DND-41 (cell line): ENCODE data around the gene ARVCF.

ENCODE experiments used
- ATAC-seq: fragments of 200-7000 bp; cut with Tn5 transposase; 3 replicates; pipeline ENCODE4 v1.9.1; 2021; ENCODE audit warnings: low read depth; ENCODE audit not compliant: insufficient read depth
- DNase-seq: peaks from one replicate; pipeline ENCODE4 v3.0.0-alpha.2; 2020
- H2AFZ ChIP-seq: 2 replicates; pipeline ENCODE4 v1.6.0; 2012; ENCODE audit warnings: low read depth, low read length
- H3K27ac ChIP-seq: 2 replicates; pipeline ENCODE4 v1.5.1; 2012; ENCODE audit warnings: low read length, inconsistent platforms
- H3K27me3 ChIP-seq: fragments of 200-600 bp; sonication (generic); 2 replicates; pipeline ENCODE4 v1.6.0; 2012; ENCODE audit warnings: low read length, mild to moderate bottlenecking, inconsistent platforms; ENCODE audit not compliant: insufficient read depth, poor library complexity
- H3K36me3 ChIP-seq: 2 replicates; pipeline ENCODE4 v1.5.1; 2012; ENCODE audit warnings: low read length, inconsistent platforms; ENCODE audit not compliant: insufficient read depth
- H3K4me1 ChIP-seq: 2 replicates; pipeline ENCODE4 v1.5.1; 2012; ENCODE audit warnings: mild to moderate bottlenecking, low read length; ENCODE audit not compliant: insufficient read depth
- H3K4me2 ChIP-seq: 2 replicates; pipeline ENCODE4 v1.6.0; 2012; ENCODE audit warnings: mild to moderate bottlenecking, moderate library complexity, low read length, inconsistent platforms; ENCODE audit not compliant: insufficient read depth
- H3K4me3 ChIP-seq, 2 experiments: fragments of 200-600 bp in 1 of 2; shearing (Covaris generic) in 1 of 2; 2 replicates each; pipeline ENCODE4 v1.5.1; 2012 to 2016; ENCODE audit warnings: inconsistent platforms in 2 of 2, low read length in 2 of 2, mild to moderate bottlenecking in 2 of 2, low read depth in 1 of 2, moderate library complexity in 1 of 2
- H3K79me2 ChIP-seq: 2 replicates; pipeline ENCODE4 v1.6.0; 2012; ENCODE audit warnings: low read length, inconsistent platforms; ENCODE audit not compliant: insufficient read depth
- H3K9ac ChIP-seq: 2 replicates; pipeline ENCODE4 v1.6.0; 2012; ENCODE audit warnings: low read depth, mild to moderate bottlenecking, inconsistent platforms, low read length, moderate library complexity
- H3K9me3 ChIP-seq: 2 replicates; pipeline ENCODE4 v1.5.1; 2012; ENCODE audit warnings: low read length, moderate library complexity, mild to moderate bottlenecking, inconsistent platforms; ENCODE audit not compliant: insufficient read depth, severe bottlenecking
- H4K20me1 ChIP-seq: 2 replicates; pipeline ENCODE4 v1.6.0; 2012; ENCODE audit warnings: low read length; ENCODE audit not compliant: insufficient read depth
- EZH2 ChIP-seq: IDR thresholded peaks from 3 replicates; pipeline ENCODE4 v1.6.1; 2012; ENCODE audit warnings: borderline replicate concordance, low read depth, mild to moderate bottlenecking, moderate library complexity, low read length, inconsistent platforms; ENCODE audit not compliant: severe bottlenecking
- TF ChIP-seq, protein P1 (sequence below): IDR thresholded peaks from 2 replicates; pipeline ENCODE4 v1.5.1; 2012; ENCODE audit warnings: borderline replicate concordance, low read length, moderate library complexity, mild to moderate bottlenecking; ENCODE audit not compliant: poor library complexity, severe bottlenecking; ENCODE audit errors: extremely low read depth

The ARVCF gene

DNA sequence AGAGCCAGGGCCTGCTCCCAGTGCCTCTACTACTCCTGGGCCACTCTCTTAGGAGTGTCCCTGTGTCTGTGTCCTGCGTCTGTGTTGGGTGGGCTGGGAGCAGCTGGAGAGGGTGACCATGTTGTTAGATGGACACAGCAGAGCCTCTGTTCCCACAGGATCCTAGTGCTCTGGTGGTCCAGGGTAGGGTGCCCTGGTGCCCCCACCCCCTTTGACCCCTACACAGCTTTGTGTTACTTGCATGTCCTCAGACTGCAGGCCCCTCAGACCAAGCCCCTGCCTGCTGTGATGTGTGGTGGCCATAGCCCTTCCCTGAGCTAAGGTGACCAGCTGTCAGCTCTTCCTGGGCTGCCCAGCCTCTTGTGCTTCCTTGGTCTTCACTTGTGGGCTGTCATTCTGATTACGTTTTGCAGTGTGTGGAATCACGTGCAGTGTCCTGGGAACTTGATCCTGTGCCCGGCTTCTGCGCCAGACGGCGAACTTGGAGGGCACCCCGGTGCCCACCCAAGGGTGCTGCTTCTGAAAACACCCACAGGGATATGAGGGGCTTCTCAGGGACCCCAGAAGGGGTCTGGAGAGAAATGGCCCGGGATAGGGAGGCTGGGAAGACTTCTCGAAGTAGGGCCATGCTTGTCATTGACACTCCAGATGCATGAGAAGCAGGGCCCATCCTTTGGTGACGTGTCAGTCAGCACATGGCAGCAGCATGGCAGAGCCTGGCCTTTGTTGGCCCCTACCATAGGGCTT lies 5.8 kb upstream of the ARVCF start:
- ATAC-seq (no peak), DNase-seq (no peak)
- Histone ChIP-seq H3K79me2 (peaks cover 57% of the 10 kb centered on the region), H3K36me3 (peaks cover 5% of the 10 kb centered on the region), H2AFZ (no peak overlapping the region), H3K4me2 (peak overlapping the region; percentile 91), H3K9me3 (no peaks in the 10 kb centered on the region), H3K27me3 (no peaks in the 10 kb centered on the region), H3K4me1 (peaks cover 29% of the 10 kb centered on the region), H3K4me3 (peak overlapping the region; percentile 86 to 94; a peak in 3 of 4 replicates), H4K20me1 (peaks cover 30% of the 10 kb centered on the region), H3K9ac (peak overlapping the region; percentile 92), H3K27ac (peak overlapping the region; percentile 75)
- TF ChIP-seq EZH2, result no peak
- TF ChIP-seq, protein P1, sequence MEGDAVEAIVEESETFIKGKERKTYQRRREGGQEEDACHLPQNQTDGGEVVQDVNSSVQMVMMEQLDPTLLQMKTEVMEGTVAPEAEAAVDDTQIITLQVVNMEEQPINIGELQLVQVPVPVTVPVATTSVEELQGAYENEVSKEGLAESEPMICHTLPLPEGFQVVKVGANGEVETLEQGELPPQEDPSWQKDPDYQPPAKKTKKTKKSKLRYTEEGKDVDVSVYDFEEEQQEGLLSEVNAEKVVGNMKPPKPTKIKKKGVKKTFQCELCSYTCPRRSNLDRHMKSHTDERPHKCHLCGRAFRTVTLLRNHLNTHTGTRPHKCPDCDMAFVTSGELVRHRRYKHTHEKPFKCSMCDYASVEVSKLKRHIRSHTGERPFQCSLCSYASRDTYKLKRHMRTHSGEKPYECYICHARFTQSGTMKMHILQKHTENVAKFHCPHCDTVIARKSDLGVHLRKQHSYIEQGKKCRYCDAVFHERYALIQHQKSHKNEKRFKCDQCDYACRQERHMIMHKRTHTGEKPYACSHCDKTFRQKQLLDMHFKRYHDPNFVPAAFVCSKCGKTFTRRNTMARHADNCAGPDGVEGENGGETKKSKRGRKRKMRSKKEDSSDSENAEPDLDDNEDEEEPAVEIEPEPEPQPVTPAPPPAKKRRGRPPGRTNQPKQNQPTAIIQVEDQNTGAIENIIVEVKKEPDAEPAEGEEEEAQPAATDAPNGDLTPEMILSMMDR, result no peak

DNA sequence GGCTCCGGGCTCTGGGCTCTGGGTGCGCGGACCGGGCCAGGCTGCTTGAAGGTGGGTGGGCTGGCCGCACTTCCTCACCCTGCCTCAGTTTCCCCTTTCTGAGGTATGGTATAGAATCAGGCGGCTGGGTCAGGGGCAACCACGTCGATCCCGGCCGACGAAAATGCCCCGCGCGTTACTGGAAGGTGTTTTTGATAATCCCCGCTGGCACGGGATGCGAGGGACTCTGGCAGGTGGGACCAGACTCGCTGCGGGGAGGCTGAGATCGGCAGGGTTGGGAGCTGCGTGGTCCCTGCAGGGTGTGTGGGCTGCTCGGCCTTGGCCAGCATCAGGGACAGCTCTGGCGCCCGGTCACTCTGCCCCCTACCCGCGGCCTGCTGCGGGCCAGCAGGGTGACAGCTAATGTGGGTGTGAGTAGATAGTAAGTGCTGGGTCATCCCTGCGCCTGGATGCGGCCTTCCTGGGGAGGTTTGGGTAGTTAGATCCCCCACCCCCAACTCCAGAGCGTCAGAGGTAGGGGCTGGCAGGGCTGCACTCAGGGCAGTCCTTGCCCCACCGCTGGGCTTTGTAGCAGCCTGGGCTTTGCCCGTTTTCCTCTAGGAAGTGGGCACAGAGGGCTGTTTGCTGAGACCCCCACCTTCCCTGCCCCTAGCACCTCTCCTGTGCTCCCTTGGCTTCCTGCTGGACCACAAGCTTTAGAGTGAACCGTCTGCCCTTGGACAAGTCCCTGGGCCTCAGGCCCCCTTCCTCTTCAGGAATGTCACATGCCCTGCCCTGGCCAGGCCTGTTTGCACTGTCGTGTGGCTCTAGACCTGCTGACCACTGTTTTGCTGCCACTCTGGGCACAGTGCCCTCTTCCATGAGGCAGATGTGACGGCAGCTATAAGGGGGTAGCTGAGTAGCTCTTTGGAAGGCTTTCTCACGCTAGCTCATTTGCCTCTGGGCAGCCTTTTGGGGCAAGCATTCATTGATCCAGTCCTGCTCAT lies 4.9 kb upstream of the ARVCF start:
- peaks cover 28% of the 10 kb centered on the region for H4K20me1 ChIP-seq
- no peaks in the 10 kb centered on the region for H3K9me3 ChIP-seq
- H3K27ac ChIP-seq, result peak overlapping the region; percentile 75
- no peaks in the 10 kb centered on the region for H3K27me3 ChIP-seq
- H2AFZ ChIP-seq, result peak overlapping the region; percentile 55
- peak overlapping the region; percentile 86 to 94 for H3K4me3 ChIP-seq
- peaks cover 33% of the 10 kb centered on the region for H3K4me1 ChIP-seq
- DNase-seq (peak; percentile 20), ATAC-seq (0 out of 3 replicates have a peak, but pooled peaks have one; percentile 14)
- no peak for TF ChIP-seq EZH2
- TF ChIP-seq, protein P1, result no peak
- H3K9ac ChIP-seq, result peak overlapping the region; percentile 92
- H3K36me3 ChIP-seq, result peaks cover 5% of the 10 kb centered on the region; the same call in 1 of the 2 replicates
- peak overlapping the region; percentile 91 for H3K4me2 ChIP-seq
- H3K79me2 ChIP-seq, result peaks cover 50% of the 10 kb centered on the region

DNA sequence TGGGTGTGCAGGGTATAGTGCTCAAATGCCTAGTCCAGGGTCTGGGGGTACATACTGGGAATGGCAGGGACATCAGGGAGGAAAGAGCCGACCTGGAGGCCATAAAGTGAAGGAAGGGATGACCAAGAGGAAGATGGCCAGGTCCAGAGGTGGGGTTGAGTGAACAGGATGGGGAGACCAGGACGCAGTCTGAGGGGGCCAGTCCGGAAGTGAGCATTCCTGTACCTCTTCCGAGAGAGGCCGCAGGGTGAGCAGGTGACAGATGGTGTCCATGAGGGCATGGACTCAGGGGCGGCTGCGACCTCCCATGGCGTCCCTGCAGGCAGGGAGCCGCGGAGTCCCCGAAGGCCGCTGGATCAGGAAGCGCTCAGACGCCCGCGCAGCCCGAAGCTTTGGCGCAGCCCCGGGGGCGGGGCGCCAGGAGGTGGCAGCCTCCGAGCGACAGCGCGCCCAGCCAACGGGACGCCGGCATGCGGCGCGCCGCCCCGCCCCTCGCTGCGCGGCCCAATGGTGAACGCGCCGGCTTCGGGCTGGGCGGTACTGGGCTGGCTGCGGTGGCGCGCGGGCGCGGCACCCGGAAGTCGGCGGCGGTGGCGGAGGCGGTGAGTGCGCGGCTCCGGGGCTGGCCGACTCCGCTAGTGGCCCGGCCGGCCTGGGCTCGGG lies 4.0 kb upstream of the ARVCF start, which contains the start of gene TANGO2:
TSS of gene TANGO2 (plus strand) at position 578 of the 663 bp plus-strand sequence. CDS start 15,689 bp downstream, outside the sequence.
- TF ChIP-seq EZH2, result no peak
- TF ChIP-seq, protein P1, result no peak
- Histone ChIP-seq H3K9me3 (no peaks in the 10 kb centered on the region), H2AFZ (peak within 1 kb of the TSS; percentile 83), H4K20me1 (peaks cover 25% of the 10 kb centered on the region), H3K9ac (peak within 1 kb of the TSS; percentile 92), H3K4me2 (peak within 1 kb of the TSS; percentile 91), H3K27me3 (no peaks in the 10 kb centered on the region), H3K27ac (peak within 1 kb of the TSS; percentile 84), H3K79me2 (peaks cover 43% of the 10 kb centered on the region), H3K36me3 (peaks cover 4% of the 10 kb centered on the region; the same call in 1 of the 2 replicates), H3K4me3 (peak within 1 kb of the TSS; percentile 86 to 94), H3K4me1 (peaks cover 38% of the 10 kb centered on the region)
- peak; percentile 92 for ATAC-seq
- DNase-seq, result peak; percentile 94
